ENCODE measurements around the gene SERTAD2. TPM values are rescaled to one million over a fixed set of nuclear protein-coding genes. Genes with fewer than 3 reads are reported as not detected.

SERTAD2 gene
- total RNA-seq, 4 donors from 2014 or later: 15.9 to 18.8 (median 17.4) TPM

GRCh38 chr2:64688909-64689308, 35.2 kb upstream of the SERTAD2 start:
- TF ChIP-seq EP300 (IDR thresholded peaks at IDR 0.05) (no peak), POLR2A (IDR thresholded peaks at IDR 0.05) (no peak)
- TF ChIP-seq, protein P1, sequence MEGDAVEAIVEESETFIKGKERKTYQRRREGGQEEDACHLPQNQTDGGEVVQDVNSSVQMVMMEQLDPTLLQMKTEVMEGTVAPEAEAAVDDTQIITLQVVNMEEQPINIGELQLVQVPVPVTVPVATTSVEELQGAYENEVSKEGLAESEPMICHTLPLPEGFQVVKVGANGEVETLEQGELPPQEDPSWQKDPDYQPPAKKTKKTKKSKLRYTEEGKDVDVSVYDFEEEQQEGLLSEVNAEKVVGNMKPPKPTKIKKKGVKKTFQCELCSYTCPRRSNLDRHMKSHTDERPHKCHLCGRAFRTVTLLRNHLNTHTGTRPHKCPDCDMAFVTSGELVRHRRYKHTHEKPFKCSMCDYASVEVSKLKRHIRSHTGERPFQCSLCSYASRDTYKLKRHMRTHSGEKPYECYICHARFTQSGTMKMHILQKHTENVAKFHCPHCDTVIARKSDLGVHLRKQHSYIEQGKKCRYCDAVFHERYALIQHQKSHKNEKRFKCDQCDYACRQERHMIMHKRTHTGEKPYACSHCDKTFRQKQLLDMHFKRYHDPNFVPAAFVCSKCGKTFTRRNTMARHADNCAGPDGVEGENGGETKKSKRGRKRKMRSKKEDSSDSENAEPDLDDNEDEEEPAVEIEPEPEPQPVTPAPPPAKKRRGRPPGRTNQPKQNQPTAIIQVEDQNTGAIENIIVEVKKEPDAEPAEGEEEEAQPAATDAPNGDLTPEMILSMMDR (IDR thresholded peaks at IDR 0.05): no peak
- Histone ChIP-seq H3K9me3 (peaks cover 0 to 8% (median 0%) of the 10 kb centered on the region in 4 donors), H3K4me3 (no peak overlapping the region), H3K4me1 (no peaks in the 10 kb centered on the region), H3K36me3 (no peaks in the 10 kb centered on the region), H3K27ac (no peak overlapping the region), H3K27me3 (no peaks in the 10 kb centered on the region)
- DNase-seq (ENCODE audit: low spot score in 2 of 2): no peak

- Histone ChIP-seq H3K9me3 (no peaks in the 10 kb centered on the region), H3K4me3 (no peak overlapping the region), H3K36me3 (no peaks in the 10 kb centered on the region), H3K4me1 (no peaks in the 10 kb centered on the region), H3K27me3 (no peaks in the 10 kb centered on the region), H3K27ac (no peak overlapping the region)
- DNase-seq (ENCODE audit: low spot score in 2 of 2): no peak
- TF ChIP-seq, protein P1 (IDR thresholded peaks at IDR 0.05): no peak
- no peak for TF ChIP-seq EP300 (IDR thresholded peaks at IDR 0.05)
- no peak for TF ChIP-seq POLR2A (IDR thresholded peaks at IDR 0.05)
- WGBS, 2 donors: 90% methylated on average over 5 of the region's 5 CpGs
These were observed 32.7 kb upstream of the SERTAD2 start for GRCh38 chr2:64686283-64686956.

DNA sequence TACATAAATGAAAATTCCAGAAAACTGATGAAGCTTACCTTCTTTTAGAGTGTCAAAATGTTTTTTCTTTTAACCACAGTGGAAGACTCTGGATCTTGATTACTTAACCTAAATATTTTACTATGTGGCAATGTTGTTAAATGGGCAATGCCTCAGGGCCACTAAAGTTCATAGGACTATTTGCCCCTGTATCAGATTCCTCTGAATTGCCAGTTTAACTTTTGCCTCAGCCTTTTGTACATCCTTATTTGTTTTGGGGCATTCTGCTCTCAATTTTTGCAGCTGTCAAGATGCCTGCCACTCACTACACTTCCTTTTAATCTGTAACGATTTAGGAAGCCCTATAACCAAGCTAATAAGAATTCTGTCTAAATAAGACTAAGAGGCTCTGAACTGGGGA, 31.7 kb upstream of the SERTAD2 start:
- WGBS, 2 donors: 41 to 51% methylated on average over 1 of the region's 1 CpG
- no peak overlapping the region for H3K4me3 ChIP-seq
- TF ChIP-seq EP300 (IDR thresholded peaks at IDR 0.05): no peak
- TF ChIP-seq POLR2A (IDR thresholded peaks at IDR 0.05): no peak
- TF ChIP-seq, protein P1 (IDR thresholded peaks at IDR 0.05): no peak
- no peaks in the 10 kb centered on the region for H3K9me3 ChIP-seq
- H3K27me3 ChIP-seq: no peaks in the 10 kb centered on the region
- no peak overlapping the region for H3K27ac ChIP-seq
- no peak for DNase-seq (ENCODE audit: low spot score in 2 of 2)
- H3K4me1 ChIP-seq: peaks cover 0 to 2% (median 0%) of the 10 kb centered on the region in 4 donors
- no peaks in the 10 kb centered on the region for H3K36me3 ChIP-seq

GRCh38 chr2:64683771-64684510, 30.2 kb upstream of the SERTAD2 start:
- H3K27me3 ChIP-seq: no peaks in the 10 kb centered on the region
- 92 to 93% methylated on average over 9 of the region's 9 CpGs for WGBS, 2 donors
- TF ChIP-seq, protein P1 (IDR thresholded peaks at IDR 0.05): no peak
- TF ChIP-seq POLR2A (IDR thresholded peaks at IDR 0.05) (no peak), EP300 (IDR thresholded peaks at IDR 0.05) (no peak)
- H3K4me3 ChIP-seq: no peak overlapping the region
- no peaks in the 10 kb centered on the region for H3K9me3 ChIP-seq
- DNase-seq (ENCODE audit: low spot score in 2 of 2): no peak
- H3K27ac ChIP-seq: no peak overlapping the region
- H3K4me1 ChIP-seq: peaks cover 0 to 14% (median 11%) of the 10 kb centered on the region in 4 donors
- no peaks in the 10 kb centered on the region for H3K36me3 ChIP-seq

DNA sequence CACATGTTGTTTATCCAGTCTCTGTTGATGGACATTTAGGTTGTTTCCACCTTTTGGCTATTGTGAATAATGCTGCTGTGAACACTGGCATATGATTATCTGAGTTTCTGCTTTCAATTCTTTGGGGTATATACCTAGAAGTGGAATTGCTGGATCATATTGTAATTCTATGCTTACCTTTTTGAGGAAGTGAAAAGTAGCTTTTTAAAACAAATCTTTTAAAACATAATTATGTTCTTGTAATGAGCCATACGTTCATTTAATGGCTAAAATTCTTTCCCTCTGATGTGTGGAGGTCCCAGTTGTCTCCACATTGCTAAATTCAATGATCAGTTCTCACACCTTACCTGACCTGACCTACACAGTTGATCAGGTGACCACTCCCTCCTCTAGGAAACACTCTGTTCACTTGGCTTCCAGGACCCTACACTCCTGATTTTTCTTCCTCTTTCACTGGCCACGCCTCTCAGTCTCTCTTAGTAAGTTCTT, 27.8 kb upstream of the SERTAD2 start:
- no peaks in the 10 kb centered on the region for H3K9me3 ChIP-seq
- H3K4me1 ChIP-seq: peaks cover 0 to 17% (median 14%) of the 10 kb centered on the region in 4 donors
- H3K36me3 ChIP-seq: no peaks in the 10 kb centered on the region
- no peak for TF ChIP-seq EP300 (IDR thresholded peaks at IDR 0.05)
- H3K4me3 ChIP-seq: no peak overlapping the region
- DNase-seq (ENCODE audit: low spot score in 2 of 2): no peak
- H3K27ac ChIP-seq: no peak overlapping the region
- WGBS, 2 donors: 81 to 83% methylated on average over 2 of the region's 2 CpGs
- H3K27me3 ChIP-seq: no peaks in the 10 kb centered on the region
